ENCODE measurements around the gene RELL2.
A peak's percentile ranks its signal among the peaks of the same experiment; 100 is the strongest.

RELL2 gene

GRCh38 chr5:141672841-141673813 lies 36.3 kb downstream of the RELL2 start:
- FAIRE-seq (no peak), DNase-seq (ENCODE audit: insufficient read length, low spot score) (no peak)

- DNase-seq (ENCODE audit: insufficient read length, low spot score) (no peak), FAIRE-seq (no peak)
Observed at GRCh38 chr5:141674747-141675146, 38.0 kb downstream of the RELL2 start.

GRCh38 chr5:141675672-141676071 lies 38.9 kb downstream of the RELL2 start:
- DNase-seq (ENCODE audit: insufficient read length, low spot score) (no peak), FAIRE-seq (no peak)

DNA sequence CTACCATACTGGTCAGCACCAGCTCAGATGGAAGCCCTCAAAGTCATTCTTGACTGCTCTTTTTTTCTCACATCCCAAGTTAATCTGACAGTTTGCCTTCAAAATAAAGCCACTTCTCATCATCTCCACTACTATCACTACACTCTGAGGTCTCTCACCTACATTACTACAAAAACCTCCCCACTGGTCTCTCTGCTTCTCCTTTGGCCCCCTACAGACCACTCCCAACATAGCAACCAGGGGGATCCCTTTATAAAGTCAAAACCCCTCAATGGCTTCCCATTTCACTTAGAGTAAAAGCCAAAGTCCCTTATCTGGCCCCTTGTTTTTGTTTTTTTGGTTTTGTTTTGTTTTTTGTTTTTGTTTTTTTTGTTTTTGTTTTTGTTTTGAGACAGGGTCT lies 40.6 kb downstream of the RELL2 start:
- FAIRE-seq, result no peak
- no peak for DNase-seq (ENCODE audit: insufficient read length, low spot score)

DNA sequence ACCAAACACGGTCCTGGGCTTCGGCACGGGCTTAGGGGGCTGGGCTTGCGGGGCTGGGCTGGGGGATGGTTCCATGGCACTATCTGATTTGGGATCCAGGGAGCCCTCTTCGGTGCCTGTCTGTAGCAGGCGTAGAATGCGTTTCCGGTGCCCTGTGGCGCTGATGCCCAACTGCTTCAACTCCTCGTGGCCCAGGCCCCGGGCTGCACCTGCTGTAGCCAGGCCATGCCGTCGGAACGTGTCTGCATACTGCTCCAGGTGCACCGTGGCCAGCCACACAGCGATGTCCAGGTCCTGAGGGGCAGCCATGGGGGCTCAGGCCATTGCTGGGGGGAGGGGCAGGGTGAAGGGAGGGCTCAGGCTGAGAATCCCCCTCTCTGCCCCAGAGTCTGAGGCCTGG lies 43.4 kb downstream of the RELL2 start:
- no peak for FAIRE-seq

DNA sequence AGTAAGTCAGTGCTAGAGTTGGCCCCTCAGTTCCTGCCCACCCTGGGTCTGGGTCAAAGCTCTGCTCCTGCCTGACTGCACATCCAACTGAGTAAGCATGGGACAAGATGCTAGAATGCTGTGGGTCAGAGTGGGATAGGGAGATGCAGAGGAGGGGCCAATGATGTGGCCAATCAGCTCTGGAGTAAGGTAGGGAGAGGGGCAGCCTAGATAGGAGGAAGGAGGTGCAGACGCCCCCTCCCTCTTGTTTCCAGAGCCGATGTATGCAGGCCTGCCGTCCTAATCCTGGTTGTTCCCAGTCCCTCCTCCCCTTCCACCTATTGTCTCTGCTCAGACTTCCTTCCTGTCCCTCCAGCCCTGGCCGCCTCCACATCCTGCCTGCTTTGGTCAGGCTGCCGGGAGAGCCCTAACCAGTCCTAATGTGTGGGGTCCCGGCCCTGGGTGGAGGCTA lies 44.0 kb downstream of the RELL2 start:
- DNase-seq (ENCODE audit: insufficient read length, low spot score), result no peak
- peak; percentile 52 for FAIRE-seq

More for the DNA sequence above, 43.4 kb downstream of the RELL2 start:
- no peak for DNase-seq (ENCODE audit: insufficient read length, low spot score)

- FAIRE-seq, result no peak
- DNase-seq (ENCODE audit: insufficient read length, low spot score), result no peak
Observed at GRCh38 chr5:141681295-141681694, 44.5 kb downstream of the RELL2 start.

DNA sequence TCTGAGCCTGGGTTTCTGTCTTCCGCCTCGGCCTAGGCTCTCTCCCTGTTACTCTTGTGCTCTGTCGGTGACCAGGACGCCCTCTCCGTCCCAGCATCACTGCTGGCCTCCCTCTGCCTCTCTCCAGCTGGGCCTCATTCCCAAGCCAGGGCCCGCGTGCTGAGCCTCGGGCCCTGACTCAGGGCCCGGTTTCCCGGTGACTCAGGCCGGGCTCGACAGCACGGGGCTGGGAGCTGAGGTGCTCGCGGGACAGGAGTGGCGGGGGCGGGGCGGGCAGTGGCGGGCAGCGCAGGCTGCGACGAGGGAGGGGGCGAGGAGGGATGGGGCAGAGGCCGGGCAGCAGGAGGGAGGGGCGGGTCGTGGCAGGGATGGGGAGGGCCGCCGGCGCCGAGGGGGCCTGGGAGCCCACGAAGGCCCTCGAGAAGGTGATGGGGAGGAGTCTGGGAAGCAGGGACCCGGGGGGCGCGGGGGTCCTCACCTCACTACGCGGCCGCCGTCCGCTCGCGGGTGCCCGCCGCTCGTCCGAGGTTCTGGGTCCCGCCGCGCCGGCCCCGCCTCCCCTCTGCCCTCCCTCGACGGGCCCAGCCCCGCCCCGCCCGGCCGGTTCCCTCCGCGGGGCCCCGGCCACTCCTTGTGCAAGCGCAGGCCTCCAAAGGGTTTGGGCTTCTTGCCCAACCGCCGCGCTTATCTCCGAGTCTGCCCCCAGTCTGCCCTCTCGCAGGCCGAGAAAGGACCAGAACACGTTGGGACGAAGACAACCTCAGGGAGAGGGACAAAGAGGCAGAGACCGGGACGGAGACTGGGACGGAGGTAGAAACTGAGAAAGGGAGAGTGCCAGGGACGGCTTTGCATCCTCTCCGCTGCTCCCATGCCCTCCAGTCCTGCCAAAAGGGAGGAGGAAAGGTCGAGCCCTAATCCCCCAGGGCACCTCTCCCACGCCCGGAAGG lies 45.2 kb downstream of the RELL2 start, which contains the start of gene ARAP3:
Gene ARAP3, minus strand, starts transcription at position 536 of the 947 bp plus-strand sequence. CDS start 1,744 bp downstream, outside the sequence.
- peak; percentile 89 for FAIRE-seq
- DNase-seq (ENCODE audit: insufficient read length, low spot score), result peak; percentile 77

- FAIRE-seq, result no peak
- no peak for DNase-seq (ENCODE audit: insufficient read length, low spot score)
Observed at GRCh38 chr5:141683596-141684141, 46.9 kb downstream of the RELL2 start.

DNA sequence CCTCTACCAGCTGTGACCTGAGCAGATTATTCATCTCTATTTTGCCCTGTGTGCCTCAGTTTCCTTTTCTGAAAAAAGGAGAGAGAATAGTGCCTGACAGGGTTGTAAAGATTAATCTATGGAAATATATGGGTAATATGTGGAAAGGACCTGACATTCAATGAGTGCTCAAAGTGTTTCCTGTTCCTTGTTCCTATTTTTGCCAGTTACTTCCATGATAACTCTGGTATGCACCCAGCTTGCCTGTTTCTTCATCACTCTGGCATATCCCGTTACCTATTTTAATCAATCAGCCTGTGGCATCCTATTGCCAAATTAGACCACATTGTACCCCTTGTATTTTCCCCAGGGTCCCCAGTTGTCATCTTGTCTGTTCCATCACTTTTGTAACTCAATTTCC lies 48.8 kb downstream of the RELL2 start:
- DNase-seq (ENCODE audit: insufficient read length, low spot score) (no peak), FAIRE-seq (no peak)

DNA sequence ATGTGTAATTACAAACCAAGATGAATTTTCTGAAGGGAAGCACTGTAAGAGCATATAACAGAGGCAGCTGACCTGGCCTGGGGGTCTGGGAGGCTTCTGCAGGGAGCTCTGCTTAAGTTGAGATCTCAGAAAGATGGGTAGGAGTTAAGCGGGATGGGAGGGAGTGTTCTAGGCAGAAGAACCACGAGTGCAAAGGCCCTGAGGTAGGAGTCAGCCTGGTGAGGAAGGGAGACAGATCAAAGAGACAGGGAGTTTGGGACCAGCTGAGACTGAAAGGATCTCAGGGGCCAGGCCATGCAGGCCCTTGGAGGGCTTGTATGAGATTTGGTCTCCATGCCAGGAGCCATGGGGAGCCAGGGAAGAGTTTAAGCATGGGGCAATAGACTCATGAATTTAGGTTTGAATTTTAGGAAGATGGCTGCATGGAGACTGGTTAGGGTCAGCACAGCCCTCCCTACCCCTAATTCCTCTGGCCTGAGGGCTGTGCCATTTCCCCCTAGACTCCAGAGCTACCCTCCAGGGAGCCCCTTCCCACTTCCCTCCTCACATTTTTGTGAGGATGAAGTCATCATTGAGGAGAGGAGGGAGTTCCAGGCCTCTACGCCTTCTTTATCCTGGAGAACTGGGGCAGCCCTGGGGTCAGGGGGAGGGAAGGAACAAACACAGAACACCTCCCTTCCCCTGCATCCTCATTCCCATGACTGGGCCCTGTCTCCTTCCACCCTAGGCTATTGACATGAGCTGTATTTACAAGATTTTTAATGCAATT lies 50.0 kb downstream of the RELL2 start:
- DNase-seq (ENCODE audit: insufficient read length, low spot score), result no peak
- FAIRE-seq, result no peak

Measured in HTR-8/SVneo (cell line).